GM12878 (cell line): ENCODE data around the gene ZNF41. TPM values are rescaled to one million over a fixed set of nuclear protein-coding genes. Genes with fewer than 3 reads are reported as not detected.

ENCODE experiments used
- ATAC-seq: fragments of 200-7000 bp; cut with Tn5 transposase; 3 replicates; pipeline ENCODE4 v1.9.1; 2020; ENCODE audit warnings: mild to moderate bottlenecking, moderate library complexity
- BruUV-seq: library from RNA; stranded (reverse); fragments of 400-500 nt; replicated peaks from 2 replicates; lab custom pipeline; 2021; lab: Mats Ljungman, UMichigan
- CTCF ChIA-PET: fragments of 300-600 bp; sonication (Branson Sonifier 250); formaldehyde crosslinking; extraction: SDS; loops from one replicate; lab custom pipeline; 2021; ENCODE audit warnings: inconsistent platforms; lab: Yijun Ruan, JAX
- POLR2A ChIA-PET: fragments of 350-600 bp; formaldehyde crosslinking; extraction: SDS; loops from one replicate; lab custom pipeline; 2021; ENCODE audit warnings: inconsistent platforms; lab: Charles Lee
- RAD21 ChIA-PET: fragments of 300-600 bp; sonication (Branson Sonifier 250); formaldehyde crosslinking; loops from one replicate; lab custom pipeline; 2023; ENCODE audit warnings: antibody characterized with exemption; ENCODE audit not compliant: unreplicated experiment; lab: Charles Lee
- SMC1A ChIA-PET: fragments of 300-600 bp; sonication (Branson Sonifier 250); formaldehyde crosslinking; loops from one replicate; lab custom pipeline; 2023; ENCODE audit not compliant: unreplicated experiment, uncharacterized antibody; lab: Charles Lee
- DNase-seq: peaks from one replicate; pipeline ENCODE4 v3.0.0-alpha.2; 2011; ENCODE audit warnings: low read depth, low spot score
- FAIRE-seq: peaks from 3 replicates; lab custom pipeline; 2011; peaks lifted over from hg19 to GRCh38; lab: Jason Lieb, UNC
- H2AFZ ChIP-seq: 2 replicates; pipeline ENCODE4 v1.6.0; 2011; ENCODE audit warnings: low read depth, low read length, control low read depth; ENCODE audit not compliant: control insufficient read depth
- H3K27ac ChIP-seq: 2 replicates; pipeline ENCODE4 v1.5.1; 2011; ENCODE audit warnings: control low read depth; ENCODE audit not compliant: control insufficient read depth, insufficient read depth
- H3K27me3 ChIP-seq, 2 experiments: replicated peaks in 1 of 2; 2 replicates each; pipeline versions ENCODE4 v1.6.0 to v1.6.1; 2011; ENCODE audit warnings: low read length in 1 of 2; ENCODE audit not compliant: control insufficient read depth in 2 of 2, insufficient read depth in 2 of 2
- H3K36me3 ChIP-seq, 2 experiments: 2 replicates each; pipeline ENCODE4 v1.5.1; 2011; ENCODE audit warnings: low read length in 1 of 2; ENCODE audit not compliant: control insufficient read depth in 2 of 2, insufficient read depth in 2 of 2
- H3K4me1 ChIP-seq: 2 replicates; pipeline ENCODE4 v1.6.1; 2011; ENCODE audit warnings: mild to moderate bottlenecking, low read length, moderate library complexity, mixed read lengths; ENCODE audit not compliant: control insufficient read depth, insufficient read depth
- H3K4me2 ChIP-seq: 2 replicates; pipeline ENCODE4 v1.6.0; 2011; ENCODE audit warnings: control low read depth; ENCODE audit not compliant: control insufficient read depth, insufficient read depth
- H3K4me3 ChIP-seq: fragments of 200-600 bp; sonication (generic); 2 replicates; pipeline ENCODE4 v1.5.1; 2016
- H3K79me2 ChIP-seq: 2 replicates; pipeline ENCODE4 v1.6.0; 2011; ENCODE audit warnings: low read length; ENCODE audit not compliant: control insufficient read depth, insufficient read depth
- H3K9ac ChIP-seq: 2 replicates; pipeline ENCODE4 v1.8.0; 2011; ENCODE audit warnings: low read length, control low read depth, mixed read lengths; ENCODE audit not compliant: control insufficient read depth, insufficient read depth
- H3K9me3 ChIP-seq: replicated peaks from 3 replicates; pipeline ENCODE4 v1.5.1; 2011; ENCODE audit warnings: mild to moderate bottlenecking, low read length; ENCODE audit not compliant: control insufficient read depth, insufficient read depth
- H4K20me1 ChIP-seq: 2 replicates; pipeline ENCODE4 v1.6.0; 2011; ENCODE audit not compliant: control insufficient read depth, insufficient read depth
- BHLHE40 ChIP-seq, 2 experiments: fragments of 450-650 bp in 1 of 2; IDR thresholded peaks; 2 replicates each; pipeline ENCODE4 v1.6.1; 2011 to 2017; ENCODE audit warnings: low read depth in 2 of 2, borderline replicate concordance in 1 of 2, improper control_type of control experiment in 1 of 2, low read length in 1 of 2, mild to moderate bottlenecking in 1 of 2
- HDAC6 ChIP-seq: fragments of 200-600 bp; sonication (generic); IDR thresholded peaks from one replicate; pipeline ENCODE4 v1.8.0; 2017; ENCODE audit warnings: antibody characterized with exemption; ENCODE audit not compliant: unreplicated experiment
- MLLT1 ChIP-seq: fragments of 450-650 bp; IDR thresholded peaks from 2 replicates; pipeline ENCODE4 v1.6.1; 2016; ENCODE audit warnings: mild to moderate bottlenecking
- MYC ChIP-seq: IDR thresholded peaks from 2 replicates; pipeline ENCODE4 v1.6.1; 2011; ENCODE audit warnings: mild to moderate bottlenecking, low read length, moderate library complexity, inconsistent platforms; ENCODE audit not compliant: insufficient read depth, insufficient replicate concordance, insufficient read length, severe bottlenecking
- NFYB ChIP-seq: IDR thresholded peaks from 2 replicates; pipeline ENCODE4 v1.6.1; 2011; ENCODE audit warnings: low read depth, mild to moderate bottlenecking, low read length, improper control_type of control experiment, moderate library complexity; ENCODE audit not compliant: insufficient read depth
- RCOR1 ChIP-seq: conservative IDR thresholded peaks from 2 replicates; pipeline ENCODE4 v1.6.1; 2012; ENCODE audit warnings: low read depth, low read length, improper control_type of control experiment
- SMAD1 ChIP-seq: fragments of 450-650 bp; IDR thresholded peaks from 2 replicates; pipeline ENCODE4 v1.6.1; 2018; ENCODE audit warnings: mild to moderate bottlenecking, low read depth; ENCODE audit not compliant: partially characterized antibody
- SPI1 ChIP-seq: IDR thresholded peaks from 2 replicates; pipeline ENCODE4 v1.6.1; 2011; ENCODE audit warnings: low read depth, mild to moderate bottlenecking, low read length, moderate library complexity, borderline replicate concordance; ENCODE audit not compliant: insufficient read depth
- WGBS: methylation state at CpG from one replicate; pipeline ENCODE4 v1.1.6; 2016; ENCODE audit warnings: low lambda C conversion rate; ENCODE audit not compliant: insufficient replicate concordance, insufficient coverage; ENCODE audit errors: missing lambda C conversion rate; 5-methylcytosine and 5-hydroxymethylcytosine counted together
- in situ Hi-C: fragments of 300-500 bp; cut with MboI; formaldehyde crosslinking; loops from 9 replicates; pipeline ENCODE4 v1.14.3; 2018; ENCODE audit warnings: mixed read lengths
- intact Hi-C: fragments of 100-400 bp; cut with micrococcal nuclease; formaldehyde crosslinking; loops from one replicate; pipeline ENCODE4 v1.14.2; 2022; ENCODE audit not compliant: unreplicated experiment
- polyA plus RNA-seq, 11 experiments: library from polyadenylated mRNA; depleted of rRNA in 4 of 11; unstranded in 6 of 11; stranded (reverse) in 5 of 11; fragments of >200 nt; fragmentation: Nextera tagmentation in 4 of 11; fragmentation: Illumina TruSeq in 1 of 11; extraction: Ambion mirVana in 4 of 11; extraction: Trizol in 1 of 11; gene quantifications; 1 replicate in 1 of 11; 2 replicates in 10 of 11; pipeline versions ENCODE4 v1.2.1 to v1.2.3, GENCODE V29; 2011 to 2016; ENCODE audit warnings: inconsistent platforms in 2 of 11, missing spikeins in 2 of 11, low read depth in 1 of 11
- total RNA-seq, 4 experiments: library from RNA; depleted of rRNA in 3 of 4; stranded (reverse); fragments of >200 nt in 3 of 4; fragmentation: Illumina TruSeq in 1 of 4; extraction: Trizol in 1 of 4; gene quantifications; 2 replicates each; pipeline versions ENCODE4 v1.2.1 to v1.2.3, GENCODE V29; 2013 to 2021

Gene ZNF41
- total and polyA plus RNA-seq, 10 of the 15 experiments (the other 5 are each of a cell fraction or from before 2014, with no cell fraction given), result 0.95 to 10.6 (median 7.5) TPM

- no peaks in the 10 kb centered on the region for H3K79me2 ChIP-seq
- WGBS, result 13% methylated on average over 7 of the region's 7 CpGs
- no peak for ATAC-seq
- no peak overlapping the region for H3K27ac ChIP-seq
- DNase-seq, result no peak
- TF ChIP-seq RCOR1, result no peak
- BruUV-seq, result no TSS peak
- ChIA-PET RAD21 (interaction anchor here (0.7 kb wide), 1 partner anchor 22 kb away, joined by 3 read pairs; no protein-coding TSS in a partner anchor), CTCF (interaction anchor here (1.3 to 9.1 kb wide), 3 partner anchors 10 to 19 kb away, joined by 3 to 178 read pairs (median 3); no protein-coding TSS in a partner anchor), SMC1A (interaction anchor here (0.8 to 3.6 kb wide), 7 partner anchors 10 to 127 kb away, joined by 3 to 35 read pairs (median 4); no protein-coding TSS in a partner anchor), POLR2A (interaction anchor here (0.6 to 1.0 kb wide), 3 partner anchors 18 to 264 kb away, joined by 3 to 6 read pairs (median 4); partner anchors contain the start of gene TIMP1)
- H3K9ac ChIP-seq, result no peak overlapping the region
- in situ Hi-C loops (no loop called here), intact Hi-C loops (no loop called here)
- H3K4me3 ChIP-seq, result no peak overlapping the region
- no peak overlapping the region for H2AFZ ChIP-seq
- H3K4me1 ChIP-seq, result no peaks in the 10 kb centered on the region
- H3K4me2 ChIP-seq, result no peak overlapping the region
- H3K36me3 ChIP-seq, result no peaks in the 10 kb centered on the region
- no peaks in the 10 kb centered on the region; the same call in 2 of the 3 replicates for H3K9me3 ChIP-seq
- no peak for FAIRE-seq
- H3K27me3 ChIP-seq, result no peaks in the 10 kb centered on the region
- H4K20me1 ChIP-seq, result no peaks in the 10 kb centered on the region
These were observed 18.4 kb upstream of the ZNF41 start for GRCh38 chrX:47501226-47502074.

GRCh38 chrX:47500554-47500953, 17.5 kb upstream of the ZNF41 start:
- ATAC-seq, result no peak

More at GRCh38 chrX:47500554-47500953, 17.5 kb upstream of the ZNF41 start:
- Histone ChIP-seq H3K9me3 (no peaks in the 10 kb centered on the region), H3K27me3 (no peaks in the 10 kb centered on the region), H4K20me1 (no peaks in the 10 kb centered on the region), H3K4me2 (no peak overlapping the region), H3K4me1 (no peaks in the 10 kb centered on the region), H3K4me3 (no peak overlapping the region), H3K79me2 (no peaks in the 10 kb centered on the region), H2AFZ (no peak overlapping the region), H3K36me3 (no peaks in the 10 kb centered on the region), H3K9ac (no peak overlapping the region), H3K27ac (no peak overlapping the region)
- POLR2A ChIA-PET, result interaction anchor here (0.5 to 0.6 kb wide), 2 partner anchors 30 to 82 kb away, joined by 3 read pairs; partner anchors contain the start of gene TIMP1
- RAD21 ChIA-PET, result interaction anchor here (0.7 kb wide), 1 partner anchor 23 kb away, joined by 3 read pairs; no protein-coding TSS in a partner anchor
- SMC1A ChIA-PET, result interaction anchor here (0.9 to 3.6 kb wide), 8 partner anchors 9 to 128 kb away, joined by 3 to 35 read pairs (median 4); no protein-coding TSS in a partner anchor
- TF ChIP-seq BHLHE40 (IDR thresholded peaks at IDR 0.05; ENCODE audit: borderline replicate concordance in 1 of 2, low read depth in 2 of 2, low read length in 1 of 2) (no peak), SPI1 (no peak), NFYB (no peak), MLLT1 (no peak), MYC (no peak), SMAD1 (no peak), HDAC6 (no peak)
- DNase-seq (no peak), FAIRE-seq (no peak)
- 62% methylated on average over 5 of the region's 5 CpGs for WGBS
- BruUV-seq, result no TSS peak
- in situ Hi-C loops, result no loop called here
- intact Hi-C loops, result no loop called here
- CTCF ChIA-PET, result interaction anchor here (1.3 to 9.1 kb wide), 3 partner anchors 9 to 20 kb away, joined by 3 to 178 read pairs (median 3); no protein-coding TSS in a partner anchor
